Astrocyte (in vitro differentiated cells and primary cell): Measurements from ENCODE around the gene KCND2.
A peak's percentile ranks its signal among the peaks of the same experiment; 100 is the strongest.

ENCODE experiments used
- CTCF ChIP-seq: IDR thresholded peaks from 2 replicates; pipeline ENCODE4 v1.5.1; 2011; ENCODE audit warnings: low read depth, mild to moderate bottlenecking, inconsistent platforms, low read length, moderate library complexity; ENCODE audit not compliant: insufficient read depth
- EZH2 ChIP-seq: IDR thresholded peaks from 2 replicates; pipeline ENCODE4 v1.6.1; 2012; ENCODE audit warnings: mild to moderate bottlenecking, low read length, inconsistent platforms; ENCODE audit not compliant: insufficient read depth

GRCh38 chr7:120337308-120337907 lies 64.4 kb downstream of the KCND2 start:
- TF ChIP-seq CTCF (peak; percentile 58), EZH2 (no peak)
